ENCODE data around the gene PTGR3. TPM values are rescaled to one million over a fixed set of nuclear protein-coding genes. Genes with fewer than 3 reads are reported as not detected.
A peak's percentile ranks its signal among the peaks of the same experiment; 100 is the strongest.

The PTGR3 gene
- total RNA-seq, 3 donors from 2014 or later, result 47.6 to 61.4 (median 57.1) TPM

- TF ChIP-seq CTCF (IDR thresholded peaks at IDR 0.05), result no peak
Observed at GRCh38 chr18:75253043-75253442, 44.1 kb upstream of the PTGR3 start.

GRCh38 chr18:75252136-75252535, 43.2 kb upstream of the PTGR3 start:
- Histone ChIP-seq H3K36me3 (ENCODE audit: low read depth) (no peaks in the 10 kb centered on the region), H3K4me3 (no peak overlapping the region), H3K9me3 (no peaks in the 10 kb centered on the region), H3K4me1 (ENCODE audit: low read depth) (no peaks in the 10 kb centered on the region)
- no peak for TF ChIP-seq CTCF (IDR thresholded peaks at IDR 0.05)
- DNase-seq (no peak), ATAC-seq (no peak)
- intact Hi-C loops (cut with DNase I, micrococcal nuclease), result no loop called here

More at GRCh38 chr18:75253043-75253442, 44.1 kb upstream of the PTGR3 start:
- Histone ChIP-seq H3K9me3 (no peaks in the 10 kb centered on the region), H3K4me1 (ENCODE audit: low read depth) (no peaks in the 10 kb centered on the region), H3K4me3 (no peak overlapping the region), H3K36me3 (ENCODE audit: low read depth) (no peaks in the 10 kb centered on the region)
- DNase-seq, result no peak
- intact Hi-C loops (cut with DNase I, micrococcal nuclease), result no loop called here
- no peak for ATAC-seq

GRCh38 chr18:75251466-75251865, 42.5 kb upstream of the PTGR3 start:
- Histone ChIP-seq H3K36me3 (ENCODE audit: low read depth) (no peaks in the 10 kb centered on the region), H3K4me1 (ENCODE audit: low read depth) (no peaks in the 10 kb centered on the region), H3K4me3 (no peak overlapping the region), H3K9me3 (no peaks in the 10 kb centered on the region)
- TF ChIP-seq CTCF (IDR thresholded peaks at IDR 0.05), result no peak
- DNase-seq (no peak), ATAC-seq (no peak)
- intact Hi-C loops (cut with DNase I, micrococcal nuclease), result no loop called here

GRCh38 chr18:75250471-75250821, 41.5 kb upstream of the PTGR3 start:
- Histone ChIP-seq H3K4me3 (no peak overlapping the region), H3K4me1 (ENCODE audit: low read depth) (no peaks in the 10 kb centered on the region), H3K36me3 (ENCODE audit: low read depth) (no peaks in the 10 kb centered on the region), H3K9me3 (no peaks in the 10 kb centered on the region)
- TF ChIP-seq CTCF (IDR thresholded peaks at IDR 0.05), result no peak
- ATAC-seq, result peak; percentile 4
- intact Hi-C loops (cut with DNase I, micrococcal nuclease), result no loop called here
- no peak for DNase-seq

- no peaks in the 10 kb centered on the region for H3K36me3 ChIP-seq (ENCODE audit: low read depth)
- no peaks in the 10 kb centered on the region for H3K4me1 ChIP-seq (ENCODE audit: low read depth)
- H3K4me3 ChIP-seq, result no peak overlapping the region
- ATAC-seq, result peak; percentile 41
- no peak for DNase-seq
- H3K9me3 ChIP-seq, result no peaks in the 10 kb centered on the region
- TF ChIP-seq CTCF (IDR thresholded peaks at IDR 0.05), result no peak
- intact Hi-C loops (cut with DNase I, micrococcal nuclease), result no loop called here
Observed at GRCh38 chr18:75249672-75250470, 40.9 kb upstream of the PTGR3 start.

- intact Hi-C loops (cut with DNase I, micrococcal nuclease), result no loop called here
- no peak for TF ChIP-seq CTCF (IDR thresholded peaks at IDR 0.05)
Observed at GRCh38 chr18:75249175-75249518, 40.2 kb upstream of the PTGR3 start.

More at GRCh38 chr18:75249175-75249518, 40.2 kb upstream of the PTGR3 start:
- no peaks in the 10 kb centered on the region for H3K9me3 ChIP-seq
- ATAC-seq, result no peak
- H3K36me3 ChIP-seq (ENCODE audit: low read depth), result no peaks in the 10 kb centered on the region
- no peak overlapping the region for H3K4me3 ChIP-seq
- no peaks in the 10 kb centered on the region for H3K4me1 ChIP-seq (ENCODE audit: low read depth)
- no peak for DNase-seq
